Uterus (tissue), 4 donors: ENCODE data around the gene EIPR1. TPM values are rescaled to one million over a fixed set of nuclear protein-coding genes. Genes with fewer than 3 reads are reported as not detected.

Source experiments
- DNase-seq, 2 donors: peaks; one replicate each; pipeline ENCODE4 v3.0.0-alpha.2; 2019 to 2020
- H3K27ac ChIP-seq, 2 donors: fragments of 200-600 bp; sonication (generic); 1 replicate in 1 of 2; 2 replicates in 1 of 2; pipeline ENCODE4 v1.5.1; 2016 to 2018
- H3K27me3 ChIP-seq, 2 donors: fragments of 200-600 bp; sonication (generic); one replicate each; pipeline ENCODE4 v1.5.1; 2018 to 2019; ENCODE audit warnings: control low read depth in 1 of 2
- H3K36me3 ChIP-seq, 2 donors: fragments of 200-600 bp; sonication (generic); one replicate each; pipeline ENCODE4 v1.5.1; 2019; ENCODE audit warnings: control low read depth in 1 of 2
- H3K4me1 ChIP-seq, 2 donors: fragments of 200-600 bp; sonication (generic); one replicate each; pipeline ENCODE4 v1.5.1; 2018 to 2019; ENCODE audit warnings: control low read depth in 1 of 2
- H3K4me3 ChIP-seq, 2 donors: fragments of 200-600 bp; sonication (generic); 1 replicate in 1 of 2; 2 replicates in 1 of 2; pipeline ENCODE4 v1.5.1; 2018 to 2019; ENCODE audit warnings: mild to moderate bottlenecking in 1 of 2
- H3K9me3 ChIP-seq, 2 donors: fragments of 200-600 bp; sonication (generic); one replicate each; pipeline ENCODE4 v1.5.1; 2019; ENCODE audit warnings: control low read depth in 1 of 2
- CTCF ChIP-seq, 4 experiments: fragments of 200-600 bp in 2 of 4; fragments of 450-650 bp in 2 of 4; sonication (generic) in 2 of 4; IDR thresholded peaks; one replicate each; pipeline ENCODE4 v1.5.1; 2016 to 2019; ENCODE audit warnings: antibody characterized with exemption in 4 of 4, mild to moderate bottlenecking in 2 of 4, moderate library complexity in 1 of 4
- POLR2A ChIP-seq, 2 donors: fragments of 450-650 bp; IDR thresholded peaks; one replicate each; pipeline ENCODE4 v1.6.1; 2016; ENCODE audit warnings: antibody characterized with exemption in 2 of 2, mild to moderate bottlenecking in 1 of 2, moderate library complexity in 1 of 2
- intact Hi-C: fragments of 100-400 bp; cut with DNase I; formaldehyde crosslinking; loops from one replicate; pipeline ENCODE4 v1.15.1; 2023; ENCODE audit warnings: low total_unique reads
- total RNA-seq, 4 donors: library from RNA; depleted of rRNA in 3 of 4; stranded (reverse); fragments of >200 nt in 3 of 4; gene quantifications; one replicate each; pipeline versions ENCODE4 v1.1.0 to v1.2.4, GENCODE V29; 2014 to 2023
- donor health status: DM: yes; HTN: yes; CAD: no.

Gene EIPR1
- total RNA-seq, 4 donors from 2014 or later, result 0.59 to 28.9 (median 20.4) TPM

GRCh38 chr2:3236300-3237045, 141.1 kb downstream of the EIPR1 start:
- no peak for TF ChIP-seq CTCF (IDR thresholded peaks at IDR 0.05)
- no peak for TF ChIP-seq POLR2A (IDR thresholded peaks at IDR 0.05)
- intact Hi-C loops, result no loop called here
- no peaks in the 10 kb centered on the region for H3K27me3 ChIP-seq
- peaks cover 0 to 2% of the 10 kb centered on the region in 2 donors for H3K36me3 ChIP-seq
- no peak overlapping the region for H3K4me3 ChIP-seq
- no peak overlapping the region for H3K27ac ChIP-seq
- no peaks in the 10 kb centered on the region for H3K4me1 ChIP-seq
- H3K9me3 ChIP-seq, result no peaks in the 10 kb centered on the region
- DNase-seq, result no peak

GRCh38 chr2:3233877-3234276, 143.7 kb downstream of the EIPR1 start:
- no peaks in the 10 kb centered on the region for H3K4me1 ChIP-seq
- TF ChIP-seq CTCF (IDR thresholded peaks at IDR 0.05) (no peak), POLR2A (IDR thresholded peaks at IDR 0.05) (no peak)
- peaks cover 0 to 6% of the 10 kb centered on the region in 2 donors for H3K36me3 ChIP-seq
- H3K27ac ChIP-seq, result no peak overlapping the region
- no peak overlapping the region for H3K4me3 ChIP-seq
- intact Hi-C loops, result no loop called here
- H3K9me3 ChIP-seq, result peaks cover 0 to 19% of the 10 kb centered on the region in 2 donors
- no peaks in the 10 kb centered on the region for H3K27me3 ChIP-seq
- no peak for DNase-seq

- no peak overlapping the region for H3K4me3 ChIP-seq
- H3K27me3 ChIP-seq, result no peaks in the 10 kb centered on the region
- intact Hi-C loops, result no loop called here
- TF ChIP-seq POLR2A (IDR thresholded peaks at IDR 0.05) (no peak), CTCF (IDR thresholded peaks at IDR 0.05) (no peak)
- no peak overlapping the region for H3K27ac ChIP-seq
- no peaks in the 10 kb centered on the region for H3K4me1 ChIP-seq
- no peak for DNase-seq
- peaks cover 0 to 30% of the 10 kb centered on the region in 2 donors for H3K9me3 ChIP-seq
- H3K36me3 ChIP-seq, result peaks cover 0 to 6% of the 10 kb centered on the region in 2 donors
Observed at GRCh38 chr2:3229221-3229620, 148.4 kb downstream of the EIPR1 start.

- DNase-seq, result no peak
- intact Hi-C loops, result no loop called here
- Histone ChIP-seq H3K27me3 (no peaks in the 10 kb centered on the region), H3K9me3 (peaks cover 0 to 27% of the 10 kb centered on the region in 2 donors), H3K36me3 (no peaks in the 10 kb centered on the region), H3K4me3 (no peak overlapping the region), H3K27ac (no peak overlapping the region), H3K4me1 (no peaks in the 10 kb centered on the region)
- TF ChIP-seq POLR2A (IDR thresholded peaks at IDR 0.05), result no peak
- TF ChIP-seq CTCF (IDR thresholded peaks at IDR 0.05), result no peak
Observed at GRCh38 chr2:3224681-3225080, 152.9 kb downstream of the EIPR1 start.

- no peak for DNase-seq
- intact Hi-C loops, result no loop called here
- no peaks in the 10 kb centered on the region for H3K27me3 ChIP-seq
- no peaks in the 10 kb centered on the region for H3K36me3 ChIP-seq
- H3K4me1 ChIP-seq, result no peaks in the 10 kb centered on the region
- no peak for TF ChIP-seq POLR2A (IDR thresholded peaks at IDR 0.05)
- TF ChIP-seq CTCF (IDR thresholded peaks at IDR 0.05), result no peak
- peaks cover 0 to 20% of the 10 kb centered on the region in 2 donors for H3K9me3 ChIP-seq
- H3K4me3 ChIP-seq, result no peak overlapping the region
- H3K27ac ChIP-seq, result no peak overlapping the region
Observed at GRCh38 chr2:3223080-3223923, 154.3 kb downstream of the EIPR1 start.
